HCT116 (cell line): ENCODE data around the gene SDK2.

Source experiments
- CTCF ChIP-seq, 3 experiments: fragments of 200-600 bp in 1 of 3; sonication (generic) in 1 of 3; IDR thresholded peaks in 2 of 3; conservative IDR thresholded peaks in 1 of 3; 2 replicates each; pipeline ENCODE4 v1.5.1; 2012 to 2017; ENCODE audit warnings: low read depth in 2 of 3, low read length in 2 of 3, antibody characterized with exemption in 1 of 3, borderline replicate concordance in 1 of 3, control low read depth in 1 of 3, mild to moderate bottlenecking in 1 of 3, mixed read lengths in 1 of 3, mixed run types in 1 of 3, moderate library complexity in 1 of 3; ENCODE audit not compliant: insufficient read depth in 1 of 3
- ZNF274 ChIP-seq: fragments of 200-500 bp; sonication (Bioruptor generic); IDR thresholded peaks from 2 replicates; pipeline ENCODE4 v1.6.1; 2014; ENCODE audit warnings: mild to moderate bottlenecking, low read depth, low read length, inconsistent platforms

DNA sequence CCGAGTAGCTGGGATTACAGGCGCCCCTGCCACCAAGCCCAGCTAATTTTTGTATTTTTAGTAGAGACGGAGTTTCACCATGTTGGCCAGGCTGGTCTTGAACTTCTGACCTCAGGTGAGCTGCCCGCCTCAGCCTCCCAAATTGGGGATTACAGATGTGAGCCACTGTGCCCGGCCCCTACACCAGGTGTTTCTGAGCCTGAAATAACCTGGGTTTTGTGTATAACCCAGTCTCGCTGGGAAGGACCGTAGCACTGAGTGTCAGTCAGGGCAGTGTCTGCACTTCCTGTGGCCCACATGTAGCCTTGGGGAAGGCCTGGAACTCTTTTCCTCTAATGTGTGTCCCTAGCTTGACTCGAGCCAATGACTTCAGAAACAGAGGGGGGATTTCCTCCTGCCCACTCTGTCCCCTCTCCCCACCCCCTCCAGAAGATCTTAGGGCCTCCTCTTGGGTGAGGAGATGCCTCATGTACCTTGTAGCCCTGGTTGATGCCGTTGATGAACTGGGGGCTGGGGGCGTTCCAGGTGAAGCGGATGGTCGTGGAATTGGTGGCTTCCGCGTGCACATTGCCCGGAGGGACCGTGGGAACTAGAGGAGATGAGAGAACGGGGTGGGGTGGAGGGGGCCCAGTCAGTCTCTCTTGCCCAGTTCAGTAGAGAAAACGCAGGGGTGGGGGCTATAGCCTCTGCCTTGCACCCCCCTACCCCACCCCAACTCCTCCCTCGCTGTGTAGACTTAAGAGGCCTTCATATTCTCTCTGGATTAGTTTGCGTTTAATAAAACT lies 229.9 kb downstream of the SDK2 start:
- TF ChIP-seq CTCF (IDR thresholded peaks at IDR 0.05 in 2 of 3, conservative IDR thresholded peaks at IDR 0.05 in 1 of 3; ENCODE audit: borderline replicate concordance in 1 of 3, insufficient read depth in 1 of 3, low read depth in 2 of 3, low read length in 2 of 3), result no peak
- TF ChIP-seq ZNF274, result no peak
